GM23248 (cell line): Measurements from ENCODE around the gene CRISPLD2.

Source experiments
- EZH2 ChIP-seq: fragments of 200-600 bp; sonication (generic); IDR thresholded peaks from 2 replicates; pipeline ENCODE4 v1.6.1; 2018; ENCODE audit warnings: antibody characterized with exemption, mild to moderate bottlenecking; ENCODE audit not compliant: insufficient read depth, poor library complexity, severe bottlenecking
- EZH2phosphoT487 ChIP-seq: fragments of 200-600 bp; sonication (generic); IDR thresholded peaks from 2 replicates; pipeline ENCODE4 v1.6.1; 2018; ENCODE audit warnings: antibody characterized with exemption, moderate library complexity, mild to moderate bottlenecking, low read depth; ENCODE audit not compliant: insufficient read depth

- no peak for TF ChIP-seq EZH2
- no peak for TF ChIP-seq EZH2phosphoT487
Observed at GRCh38 chr16:84883301-84883700, 63.5 kb downstream of the CRISPLD2 start.
